TTC549 (cell line): ENCODE data around the gene ATP5F1B.
A peak's percentile ranks its signal among the peaks of the same experiment; 100 is the strongest.

Experiments used
- FAIRE-seq: peaks from 2 replicates; lab custom pipeline; 2012; peaks lifted over from hg19 to GRCh38; lab: Jason Lieb, UNC

The ATP5F1B gene

GRCh38 chr12:56645201-56645716 is 525 bp downstream of the ATP5F1B start:
- no peak for FAIRE-seq

GRCh38 chr12:56644654-56645053 is 1.1 kb downstream of the ATP5F1B start:
- FAIRE-seq: no peak

- FAIRE-seq: no peak
Measured at GRCh38 chr12:56641219-56641618, 4.6 kb downstream of the ATP5F1B start.

- no peak for FAIRE-seq
Measured at GRCh38 chr12:56637621-56638020, 8.2 kb downstream of the ATP5F1B start.

GRCh38 chr12:56636675-56637540 is 8.9 kb downstream of the ATP5F1B start:
- FAIRE-seq: peak; percentile 97

- no peak for FAIRE-seq
Measured at GRCh38 chr12:56635806-56636674, 9.7 kb downstream of the ATP5F1B start.

GRCh38 chr12:56634837-56635791 is 10.7 kb downstream of the ATP5F1B start:
- no peak for FAIRE-seq

GRCh38 chr12:56634242-56634836 is 11.4 kb downstream of the ATP5F1B start:
- no peak for FAIRE-seq

- FAIRE-seq: no peak
Measured at GRCh38 chr12:56633468-56634241, 12.1 kb downstream of the ATP5F1B start.

- FAIRE-seq: no peak
Measured at GRCh38 chr12:56632701-56633467, 12.9 kb downstream of the ATP5F1B start.

- FAIRE-seq: no peak
Measured at GRCh38 chr12:56631790-56632700, 13.7 kb downstream of the ATP5F1B start.

GRCh38 chr12:56630180-56630632 is 15.6 kb downstream of the ATP5F1B start, which contains the start of gene BAZ2A:
Gene BAZ2A, minus strand, starts transcription at chr12:56630326. Its CDS starts 12,796 bp downstream, at chr12:56617530.
- no peak for FAIRE-seq

- FAIRE-seq: no peak
Measured at GRCh38 chr12:56629459-56630179, 16.2 kb downstream of the ATP5F1B start.

GRCh38 chr12:56628671-56629458 is 16.9 kb downstream of the ATP5F1B start:
- no peak for FAIRE-seq

GRCh38 chr12:56626701-56627100 is 19.1 kb downstream of the ATP5F1B start:
- no peak for FAIRE-seq

- FAIRE-seq: no peak
Measured at GRCh38 chr12:56622535-56622934, 23.2 kb downstream of the ATP5F1B start.

- FAIRE-seq: no peak
Measured at GRCh38 chr12:56616925-56617324, 28.9 kb downstream of the ATP5F1B start.
